Activated CD4-positive, alpha-beta T cell treated with anti-CD3 and anti-CD28 coated beads, Interleukin-2, amount 50 U/mL, for 1 hour (primary cell): ENCODE data around the gene TXN2.
"Not testable (repeated sequence)": the region's sequence is repeated elsewhere in the genome, so short reads cannot be mapped to it uniquely, and the experiment has no call there.

Source experiments
- DNase-seq: peaks from one replicate; pipeline ENCODE4 v3.0.0-alpha.2; 2020

The TXN2 gene

GRCh38 chr22:36425977-36426523, 55.4 kb downstream of the TXN2 start:
- no peak for DNase-seq

- DNase-seq: no peak
These were observed 56.4 kb downstream of the TXN2 start for GRCh38 chr22:36424901-36425579.

GRCh38 chr22:36424466-36424865, 57.0 kb downstream of the TXN2 start:
- not testable (repeated sequence) for DNase-seq

- no peak for DNase-seq
These were observed 57.7 kb downstream of the TXN2 start for GRCh38 chr22:36423461-36424404.

GRCh38 chr22:36422287-36423014, 59.0 kb downstream of the TXN2 start:
- DNase-seq: no peak

- no peak for DNase-seq
These were observed 61.2 kb downstream of the TXN2 start for GRCh38 chr22:36419912-36420882.

- no peak for DNase-seq
These were observed 62.1 kb downstream of the TXN2 start for GRCh38 chr22:36419177-36419911.

GRCh38 chr22:36417281-36417686, 64.2 kb downstream of the TXN2 start:
- no peak for DNase-seq
